ENCODE results near the gene COPB1. TPM values are rescaled to one million over a fixed set of nuclear protein-coding genes. Genes with fewer than 3 reads are reported as not detected.

The COPB1 gene
- polyA plus RNA-seq, 1 donor (not counting 4 experiments of a cell fraction or from before 2014, with no cell fraction given), result 169 TPM

- DNase-seq (ENCODE audit: low read depth, low spot score) (no peak), FAIRE-seq (no peak)
- H3K27me3 ChIP-seq (ENCODE audit: control insufficient read depth, extremely low read depth, insufficient read depth, low read length), result no peaks in the 10 kb centered on the region
- no peaks in the 10 kb centered on the region for H3K79me2 ChIP-seq (ENCODE audit: control insufficient read depth, insufficient read depth, low read length)
- no peak overlapping the region for H2AFZ ChIP-seq (ENCODE audit: control insufficient read depth, low read length)
- TF ChIP-seq CTCF (optimal IDR thresholded peaks at IDR 0.05 in 1 of 3, IDR thresholded peaks at IDR 0.05 in 1 of 3, conservative IDR thresholded peaks at IDR 0.05 in 1 of 3; ENCODE audit: extremely low read depth in 1 of 3, insufficient read depth in 2 of 3, low read length in 3 of 3) (no peak), EZH2 (IDR thresholded peaks at IDR 0.05; ENCODE audit: low read length) (no peak)
- no peaks in the 10 kb centered on the region for H3K9me1 ChIP-seq (ENCODE audit: control insufficient read depth, extremely low read depth, insufficient read depth, low read length)
- no peak overlapping the region for H3K4me2 ChIP-seq (ENCODE audit: control insufficient read depth, extremely low read depth, insufficient read depth, low read depth, low read length)
- H3K27ac ChIP-seq (ENCODE audit: control insufficient read depth, insufficient read depth, low read length), result no peak overlapping the region
- dilution Hi-C loops (cut with MboI; ENCODE audit: extremely low pct_ligation_motif_present, low sequenced_read_pairs), result no loop called here
- peaks cover 18 to 34% of the 10 kb centered on the region in 2 experiments for H3K36me3 ChIP-seq (ENCODE audit: control insufficient read depth in 2 of 2, extremely low read depth in 1 of 2, insufficient read depth in 2 of 2, low read length in 2 of 2)
- H3K9ac ChIP-seq (ENCODE audit: control insufficient read depth, extremely low read depth, insufficient read depth, low read length), result no peak overlapping the region
- H3K9me3 ChIP-seq (ENCODE audit: control insufficient read depth, low read depth, low read length), result no peaks in the 10 kb centered on the region
- H3K4me3 ChIP-seq (ENCODE audit: control insufficient read depth in 2 of 3, extremely low read depth in 1 of 3, insufficient read depth in 2 of 3, low read depth in 1 of 3, low read length in 3 of 3), result no peak overlapping the region
- no peaks in the 10 kb centered on the region for H3K4me1 ChIP-seq (ENCODE audit: control insufficient read depth, extremely low read depth, insufficient read depth, low read length)
- no peaks in the 10 kb centered on the region for H4K20me1 ChIP-seq (ENCODE audit: control insufficient read depth, extremely low read depth, insufficient read depth, low read length)
Measured at GRCh38 chr11:14506532-14506931, 6.9 kb upstream of the COPB1 start.

GRCh38 chr11:14503023-14503422 lies 3.4 kb upstream of the COPB1 start:
- Histone ChIP-seq H3K36me3 (ENCODE audit: control insufficient read depth in 2 of 2, extremely low read depth in 1 of 2, insufficient read depth in 2 of 2, low read length in 2 of 2) (peaks cover 10 to 17% of the 10 kb centered on the region in 2 experiments), H3K79me2 (ENCODE audit: control insufficient read depth, insufficient read depth, low read length) (peaks cover 15% of the 10 kb centered on the region), H3K27ac (ENCODE audit: control insufficient read depth, insufficient read depth, low read length) (no peak overlapping the region), H3K4me3 (ENCODE audit: control insufficient read depth in 2 of 3, extremely low read depth in 1 of 3, insufficient read depth in 2 of 3, low read depth in 1 of 3, low read length in 3 of 3) (no peak overlapping the region), H3K9me1 (ENCODE audit: control insufficient read depth, extremely low read depth, insufficient read depth, low read length) (no peaks in the 10 kb centered on the region), H3K9me3 (ENCODE audit: control insufficient read depth, low read depth, low read length) (no peaks in the 10 kb centered on the region), H4K20me1 (ENCODE audit: control insufficient read depth, extremely low read depth, insufficient read depth, low read length) (no peaks in the 10 kb centered on the region), H3K4me2 (ENCODE audit: control insufficient read depth, extremely low read depth, insufficient read depth, low read depth, low read length) (no peak overlapping the region), H3K4me1 (ENCODE audit: control insufficient read depth, extremely low read depth, insufficient read depth, low read length) (no peaks in the 10 kb centered on the region), H2AFZ (ENCODE audit: control insufficient read depth, low read length) (no peak overlapping the region), H3K9ac (ENCODE audit: control insufficient read depth, extremely low read depth, insufficient read depth, low read length) (no peak overlapping the region), H3K27me3 (ENCODE audit: control insufficient read depth, extremely low read depth, insufficient read depth, low read length) (no peaks in the 10 kb centered on the region)
- dilution Hi-C loops (cut with MboI; ENCODE audit: extremely low pct_ligation_motif_present, low sequenced_read_pairs), result no loop called here
- no peak for TF ChIP-seq EZH2 (IDR thresholded peaks at IDR 0.05; ENCODE audit: low read length)
- FAIRE-seq, result no peak
- DNase-seq (ENCODE audit: low read depth, low spot score), result no peak

- dilution Hi-C loops (cut with MboI; ENCODE audit: extremely low pct_ligation_motif_present, low sequenced_read_pairs), result no loop called here
- Histone ChIP-seq H3K27me3 (ENCODE audit: control insufficient read depth, extremely low read depth, insufficient read depth, low read length) (no peaks in the 10 kb centered on the region), H3K4me1 (ENCODE audit: control insufficient read depth, extremely low read depth, insufficient read depth, low read length) (peaks cover 3% of the 10 kb centered on the region), H4K20me1 (ENCODE audit: control insufficient read depth, extremely low read depth, insufficient read depth, low read length) (no peaks in the 10 kb centered on the region), H3K36me3 (ENCODE audit: control insufficient read depth in 2 of 2, extremely low read depth in 1 of 2, insufficient read depth in 2 of 2, low read length in 2 of 2) (peaks cover 12 to 14% of the 10 kb centered on the region in 2 experiments), H2AFZ (ENCODE audit: control insufficient read depth, low read length) (no peak overlapping the region), H3K27ac (ENCODE audit: control insufficient read depth, insufficient read depth, low read length) (no peak overlapping the region), H3K79me2 (ENCODE audit: control insufficient read depth, insufficient read depth, low read length) (peaks cover 25% of the 10 kb centered on the region), H3K9me3 (ENCODE audit: control insufficient read depth, low read depth, low read length) (no peaks in the 10 kb centered on the region), H3K4me3 (ENCODE audit: control insufficient read depth in 2 of 3, extremely low read depth in 1 of 3, insufficient read depth in 2 of 3, low read depth in 1 of 3, low read length in 3 of 3) (no peak overlapping the region), H3K9ac (ENCODE audit: control insufficient read depth, extremely low read depth, insufficient read depth, low read length) (no peak overlapping the region), H3K4me2 (ENCODE audit: control insufficient read depth, extremely low read depth, insufficient read depth, low read depth, low read length) (no peak overlapping the region), H3K9me1 (ENCODE audit: control insufficient read depth, extremely low read depth, insufficient read depth, low read length) (no peaks in the 10 kb centered on the region)
- DNase-seq (ENCODE audit: low read depth, low spot score) (no peak), FAIRE-seq (no peak)
- TF ChIP-seq CTCF (optimal IDR thresholded peaks at IDR 0.05 in 1 of 3, IDR thresholded peaks at IDR 0.05 in 1 of 3, conservative IDR thresholded peaks at IDR 0.05 in 1 of 3; ENCODE audit: extremely low read depth in 1 of 3, insufficient read depth in 2 of 3, low read length in 3 of 3) (no peak), EZH2 (IDR thresholded peaks at IDR 0.05; ENCODE audit: low read length) (no peak)
Measured at GRCh38 chr11:14502039-14502438, 2.4 kb upstream of the COPB1 start.

Data from keratinocyte (primary cell).